Loucy (cell line): ENCODE results near the gene CENPA.

Experiments used
- EZH2phosphoT487 ChIP-seq: fragments of 200-600 bp; IDR thresholded peaks from 2 replicates; pipeline ENCODE4 v1.6.1; 2018; ENCODE audit warnings: antibody characterized with exemption, mild to moderate bottlenecking, moderate library complexity, borderline replicate concordance
- TF ChIP-seq, protein P1 (sequence below): fragments of 200-600 bp; sonication (generic); conservative IDR thresholded peaks from 2 replicates; pipeline ENCODE4 v1.5.1; 2014; ENCODE audit warnings: mild to moderate bottlenecking, antibody characterized with exemption, low read length

DNA sequence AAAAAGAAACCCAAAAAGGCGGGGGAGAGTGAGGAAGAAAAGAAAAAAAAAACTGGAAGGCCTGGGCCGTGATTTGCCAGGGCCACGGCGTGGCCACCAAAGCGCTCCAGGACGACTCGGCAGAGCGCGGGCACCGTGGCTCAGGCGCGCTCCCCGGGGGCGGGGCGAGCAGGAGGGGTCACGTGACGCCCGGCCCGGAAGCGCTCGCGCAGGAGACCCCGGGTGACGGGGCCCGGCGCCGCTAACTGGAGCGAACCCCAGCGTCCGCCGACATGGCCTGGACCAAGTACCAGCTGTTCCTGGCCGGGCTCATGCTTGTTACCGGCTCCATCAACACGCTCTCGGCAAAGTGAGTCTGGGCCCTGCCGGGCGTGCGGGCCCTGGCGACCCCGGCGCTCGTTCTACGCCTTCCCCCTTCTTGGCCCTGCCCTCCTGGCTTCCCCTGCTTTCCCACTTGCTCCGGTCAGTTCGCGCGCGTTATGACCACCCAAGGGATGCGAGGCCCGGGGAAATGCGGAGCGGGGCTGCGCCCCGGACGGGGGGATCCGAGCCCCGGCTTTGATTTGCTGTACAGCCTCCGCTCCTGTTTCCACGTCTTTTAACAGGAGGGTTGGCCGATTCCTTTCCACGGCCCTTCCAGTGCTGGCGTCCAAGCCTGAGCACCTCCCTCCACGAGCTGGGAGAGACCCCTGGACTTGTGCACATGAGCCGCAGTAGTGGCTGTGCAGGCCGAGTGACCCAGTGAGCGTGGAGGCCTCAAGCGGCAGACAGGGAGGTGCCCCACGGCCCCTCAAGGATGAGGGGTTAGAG is 21.6 kb upstream of the CENPA start, which contains the start of gene SLC35F6:
- TF ChIP-seq, protein P1, sequence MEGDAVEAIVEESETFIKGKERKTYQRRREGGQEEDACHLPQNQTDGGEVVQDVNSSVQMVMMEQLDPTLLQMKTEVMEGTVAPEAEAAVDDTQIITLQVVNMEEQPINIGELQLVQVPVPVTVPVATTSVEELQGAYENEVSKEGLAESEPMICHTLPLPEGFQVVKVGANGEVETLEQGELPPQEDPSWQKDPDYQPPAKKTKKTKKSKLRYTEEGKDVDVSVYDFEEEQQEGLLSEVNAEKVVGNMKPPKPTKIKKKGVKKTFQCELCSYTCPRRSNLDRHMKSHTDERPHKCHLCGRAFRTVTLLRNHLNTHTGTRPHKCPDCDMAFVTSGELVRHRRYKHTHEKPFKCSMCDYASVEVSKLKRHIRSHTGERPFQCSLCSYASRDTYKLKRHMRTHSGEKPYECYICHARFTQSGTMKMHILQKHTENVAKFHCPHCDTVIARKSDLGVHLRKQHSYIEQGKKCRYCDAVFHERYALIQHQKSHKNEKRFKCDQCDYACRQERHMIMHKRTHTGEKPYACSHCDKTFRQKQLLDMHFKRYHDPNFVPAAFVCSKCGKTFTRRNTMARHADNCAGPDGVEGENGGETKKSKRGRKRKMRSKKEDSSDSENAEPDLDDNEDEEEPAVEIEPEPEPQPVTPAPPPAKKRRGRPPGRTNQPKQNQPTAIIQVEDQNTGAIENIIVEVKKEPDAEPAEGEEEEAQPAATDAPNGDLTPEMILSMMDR: no peak
- TF ChIP-seq EZH2phosphoT487: no peak
